ENCODE measurements around the gene PSD4. TPM values are rescaled to one million over a fixed set of nuclear protein-coding genes. Genes with fewer than 3 reads are reported as not detected.
A peak's percentile ranks its signal among the peaks of the same experiment; 100 is the strongest.

The PSD4 gene
- total RNA-seq, 4 donors from 2014 or later = 53.8 to 102 (median 88.0) TPM

DNA sequence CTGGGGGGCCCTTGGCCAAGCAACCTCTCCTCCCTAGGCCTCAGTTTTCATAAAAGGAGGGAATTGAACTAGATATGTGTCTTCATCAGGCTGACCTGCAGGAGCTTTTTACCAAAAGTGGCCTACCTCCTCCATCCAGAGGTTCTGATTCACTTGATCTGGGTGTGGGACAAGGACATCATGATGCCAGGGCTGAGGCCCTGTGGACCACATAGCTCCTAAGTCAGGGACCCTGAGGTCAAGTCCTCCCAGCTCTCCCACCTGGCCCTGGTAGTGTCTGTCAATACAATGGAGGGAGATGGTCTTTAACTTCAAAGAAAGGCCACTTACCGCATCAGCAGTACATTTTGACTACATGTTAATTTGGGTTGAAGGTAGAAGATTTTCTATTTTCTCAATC, 35.9 kb upstream of the PSD4 start:
- no peaks in the 10 kb centered on the region for H3K27me3 ChIP-seq
- peaks cover 12% of the 10 kb centered on the region for H3K4me1 ChIP-seq
- TF ChIP-seq, protein P1, sequence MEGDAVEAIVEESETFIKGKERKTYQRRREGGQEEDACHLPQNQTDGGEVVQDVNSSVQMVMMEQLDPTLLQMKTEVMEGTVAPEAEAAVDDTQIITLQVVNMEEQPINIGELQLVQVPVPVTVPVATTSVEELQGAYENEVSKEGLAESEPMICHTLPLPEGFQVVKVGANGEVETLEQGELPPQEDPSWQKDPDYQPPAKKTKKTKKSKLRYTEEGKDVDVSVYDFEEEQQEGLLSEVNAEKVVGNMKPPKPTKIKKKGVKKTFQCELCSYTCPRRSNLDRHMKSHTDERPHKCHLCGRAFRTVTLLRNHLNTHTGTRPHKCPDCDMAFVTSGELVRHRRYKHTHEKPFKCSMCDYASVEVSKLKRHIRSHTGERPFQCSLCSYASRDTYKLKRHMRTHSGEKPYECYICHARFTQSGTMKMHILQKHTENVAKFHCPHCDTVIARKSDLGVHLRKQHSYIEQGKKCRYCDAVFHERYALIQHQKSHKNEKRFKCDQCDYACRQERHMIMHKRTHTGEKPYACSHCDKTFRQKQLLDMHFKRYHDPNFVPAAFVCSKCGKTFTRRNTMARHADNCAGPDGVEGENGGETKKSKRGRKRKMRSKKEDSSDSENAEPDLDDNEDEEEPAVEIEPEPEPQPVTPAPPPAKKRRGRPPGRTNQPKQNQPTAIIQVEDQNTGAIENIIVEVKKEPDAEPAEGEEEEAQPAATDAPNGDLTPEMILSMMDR (IDR thresholded peaks at IDR 0.05) = no peak
- TF ChIP-seq EP300 (IDR thresholded peaks at IDR 0.05) = no peak
- no peak for TF ChIP-seq POLR2AphosphoS5 (IDR thresholded peaks at IDR 0.05)
- no peak for TF ChIP-seq POLR2A (IDR thresholded peaks at IDR 0.05)
- 100% methylated on average over 1 of the region's 1 CpG for WGBS
- no peaks in the 10 kb centered on the region for H3K9me3 ChIP-seq
- no peak overlapping the region for H3K4me3 ChIP-seq
- no peak for DNase-seq (ENCODE audit: low spot score in 2 of 2)
- H3K36me3 ChIP-seq = peaks cover 6% of the 10 kb centered on the region
- H3K27ac ChIP-seq = no peak overlapping the region

DNA sequence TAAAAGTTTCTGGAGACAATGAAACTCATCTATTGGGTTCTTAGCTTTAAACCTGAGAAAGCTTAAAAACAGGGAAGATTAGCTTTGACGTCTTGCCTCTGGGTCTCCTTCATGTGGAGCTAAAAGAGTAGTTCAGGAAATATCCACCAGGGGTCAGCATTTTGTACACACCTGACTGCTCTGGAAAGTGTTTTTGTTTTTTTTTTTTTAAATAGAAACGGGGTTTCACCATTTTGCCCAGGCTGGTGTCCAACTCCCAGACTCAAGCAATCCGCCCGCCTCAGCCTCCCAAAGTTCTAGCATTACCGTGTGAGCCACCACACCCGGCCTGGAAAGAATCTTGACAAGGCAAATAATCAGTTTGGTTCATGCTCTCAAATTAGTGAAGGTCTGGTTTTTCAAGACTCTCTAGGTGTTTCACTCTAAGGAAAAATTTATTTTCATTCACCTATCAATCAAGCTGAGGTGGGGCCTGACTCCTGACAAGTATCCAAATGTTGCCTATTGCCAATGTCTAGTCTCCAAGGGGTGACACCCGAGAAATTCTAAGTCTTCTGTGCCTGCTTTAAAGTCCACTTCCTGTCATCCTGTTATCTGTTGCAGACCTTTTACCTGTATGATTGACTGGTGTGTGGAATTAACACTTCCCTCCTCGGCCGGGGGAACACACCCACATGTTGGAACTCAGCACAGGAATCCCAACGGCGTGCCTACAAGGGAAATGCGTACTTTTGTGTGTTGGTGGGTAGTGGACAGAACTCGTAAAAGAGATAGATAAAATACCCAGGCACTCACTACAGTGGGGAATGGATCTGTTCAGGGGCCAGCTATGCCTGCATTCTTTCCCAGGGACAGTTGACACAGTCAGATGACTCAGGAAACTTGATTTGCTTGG, 35.1 kb upstream of the PSD4 start:
- Histone ChIP-seq H3K4me3 (no peak overlapping the region), H3K36me3 (peaks cover under 1% of the 10 kb centered on the region), H3K27me3 (no peaks in the 10 kb centered on the region), H3K27ac (no peak overlapping the region), H3K4me1 (peaks cover 12% of the 10 kb centered on the region), H3K9me3 (no peaks in the 10 kb centered on the region)
- 28% methylated on average over 13 of the region's 13 CpGs for WGBS
- DNase-seq (ENCODE audit: low spot score in 2 of 2) = no peak
- TF ChIP-seq EP300 (IDR thresholded peaks at IDR 0.05) = no peak
- TF ChIP-seq, protein P1 (IDR thresholded peaks at IDR 0.05) = peak; percentile 70 to 90

DNA sequence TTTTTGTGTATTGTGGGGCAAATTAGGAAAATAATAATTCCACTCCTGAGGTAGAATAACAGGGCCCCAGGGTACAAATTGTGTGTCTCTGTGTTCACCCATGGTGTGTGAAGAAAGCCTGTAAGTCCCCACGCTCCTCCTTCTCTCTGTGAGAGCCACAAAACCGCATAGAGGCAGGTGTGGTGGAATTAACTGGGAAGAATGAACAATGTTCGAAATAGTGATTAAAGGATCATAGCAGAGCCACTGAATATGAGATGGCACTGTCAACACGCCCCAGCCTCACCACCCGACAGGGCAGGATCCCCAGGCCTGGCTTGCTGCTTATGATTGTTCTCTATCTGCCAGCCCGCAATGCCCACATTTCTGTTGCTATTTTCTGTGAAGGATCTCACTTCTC, 32.3 kb upstream of the PSD4 start:
- Histone ChIP-seq H3K9me3 (no peaks in the 10 kb centered on the region), H3K4me3 (no peak overlapping the region), H3K36me3 (no peaks in the 10 kb centered on the region), H3K4me1 (peaks cover 9% of the 10 kb centered on the region), H3K27me3 (no peaks in the 10 kb centered on the region), H3K27ac (no peak overlapping the region)
- DNase-seq (ENCODE audit: low spot score in 2 of 2) = no peak
- 86% methylated on average over 6 of the region's 6 CpGs for WGBS
- TF ChIP-seq, protein P1 (IDR thresholded peaks at IDR 0.05) = no peak
- TF ChIP-seq POLR2A (IDR thresholded peaks at IDR 0.05) (no peak), POLR2AphosphoS5 (IDR thresholded peaks at IDR 0.05) (no peak), EP300 (IDR thresholded peaks at IDR 0.05) (no peak)

DNA sequence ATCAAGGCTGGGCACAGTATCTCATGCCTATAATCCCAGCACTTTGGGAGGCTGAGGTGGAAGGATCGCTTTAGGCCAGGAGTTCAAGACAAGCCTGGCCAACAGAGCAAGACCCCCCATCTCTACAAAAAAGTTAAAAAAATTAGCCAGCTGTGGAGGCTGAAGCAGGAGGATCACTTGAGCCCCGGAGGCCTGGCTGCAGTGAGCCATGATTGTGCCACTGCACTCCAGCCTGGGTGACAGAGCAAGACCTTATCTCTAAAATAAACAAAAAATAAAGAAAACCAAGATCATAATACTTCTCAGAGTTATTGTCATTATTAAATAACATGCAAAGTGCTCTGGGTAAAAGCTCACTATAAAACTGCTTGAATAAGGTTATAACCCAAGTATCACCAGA, 31.5 kb upstream of the PSD4 start:
- Histone ChIP-seq H3K4me3 (no peak overlapping the region), H3K27ac (no peak overlapping the region), H3K27me3 (no peaks in the 10 kb centered on the region), H3K9me3 (no peaks in the 10 kb centered on the region), H3K4me1 (peaks cover 9% of the 10 kb centered on the region), H3K36me3 (no peaks in the 10 kb centered on the region)
- 98% methylated on average over 2 of the region's 2 CpGs for WGBS
- TF ChIP-seq, protein P1 (IDR thresholded peaks at IDR 0.05) = no peak
- no peak for TF ChIP-seq POLR2A (IDR thresholded peaks at IDR 0.05)
- no peak for TF ChIP-seq POLR2AphosphoS5 (IDR thresholded peaks at IDR 0.05)
- TF ChIP-seq EP300 (IDR thresholded peaks at IDR 0.05) = no peak
- DNase-seq (ENCODE audit: low spot score in 2 of 2) = no peak

DNA sequence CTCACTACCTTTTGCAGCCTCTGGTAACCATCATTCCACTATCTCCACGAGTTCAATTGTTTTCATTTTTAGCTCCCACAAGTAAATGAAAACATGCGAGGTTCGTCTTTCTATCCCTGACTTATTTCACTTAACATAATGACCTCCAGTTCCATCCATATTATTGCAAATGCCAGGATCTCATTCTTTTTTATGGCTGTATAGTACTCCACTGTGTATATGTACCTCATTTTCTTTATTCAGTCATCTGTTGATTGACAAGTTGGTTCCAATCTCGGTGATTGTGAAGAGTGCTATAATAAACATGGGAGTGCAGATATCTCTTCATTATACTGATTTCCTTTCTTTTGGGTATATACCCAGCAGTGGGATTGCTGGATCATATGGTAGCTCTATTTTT, 29.5 kb upstream of the PSD4 start:
- TF ChIP-seq, protein P1 (IDR thresholded peaks at IDR 0.05) = no peak
- TF ChIP-seq EP300 (IDR thresholded peaks at IDR 0.05) = no peak
- no peak for TF ChIP-seq POLR2AphosphoS5 (IDR thresholded peaks at IDR 0.05)
- no peak for TF ChIP-seq POLR2A (IDR thresholded peaks at IDR 0.05)
- Histone ChIP-seq H3K36me3 (no peaks in the 10 kb centered on the region), H3K9me3 (no peaks in the 10 kb centered on the region), H3K4me3 (no peak overlapping the region), H3K4me1 (no peaks in the 10 kb centered on the region), H3K27ac (no peak overlapping the region), H3K27me3 (no peaks in the 10 kb centered on the region)
- no peak for DNase-seq (ENCODE audit: low spot score in 2 of 2)
- 92% methylated on average over 4 of the region's 4 CpGs for WGBS
